ENCODE results near the gene GATC.

Gene GATC

DNA sequence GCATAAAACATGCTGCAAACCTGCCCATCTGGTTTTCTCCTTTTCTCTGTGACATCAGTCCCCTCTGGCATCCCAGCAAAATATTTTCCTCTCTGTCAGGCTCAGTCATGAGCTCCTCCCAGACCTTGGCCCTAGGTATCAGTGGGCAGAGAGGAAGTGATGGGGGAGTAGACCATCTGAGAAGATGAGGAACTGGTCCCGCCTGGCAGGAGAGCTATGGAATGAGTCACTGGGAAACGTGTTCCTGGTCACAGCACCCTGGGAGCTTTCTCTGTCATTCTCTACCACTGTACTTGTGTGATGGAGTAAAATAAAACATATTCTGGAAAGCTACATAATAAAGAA lies 28.3 kb downstream of the GATC start:
- DNase-seq (ENCODE audit: extremely low spot score): no peak
- ChIA-PET POLR2A (interaction anchor here (1.2 to 2.4 kb wide), 5 partner anchors 14 to 183 kb away, joined by 3 to 7 read pairs (median 4); partner anchors contain the start of gene RNU4-2), CTCF (interaction anchor here (0.5 to 1.1 kb wide), 4 partner anchors 15 to 1630 kb away, joined by 3 to 4 read pairs (median 4); partner anchors contain the start of gene SIRT4)
- no peak for TF ChIP-seq FOXA1 (IDR thresholded peaks at IDR 0.05)
- TF ChIP-seq ZNF384 (IDR thresholded peaks at IDR 0.05): no peak
- TF ChIP-seq L3MBTL2 (conservative IDR thresholded peaks at IDR 0.05): no peak
- no peak for TF ChIP-seq SP1 (IDR thresholded peaks at IDR 0.05)
- no peak for TF ChIP-seq FOXM1 (IDR thresholded peaks at IDR 0.05; ENCODE audit: borderline replicate concordance)
- no peak for TF ChIP-seq SUZ12 (IDR thresholded peaks at IDR 0.05)
- no peak for TF ChIP-seq HDGF (IDR thresholded peaks at IDR 0.05; ENCODE audit: borderline replicate concordance)
- TF ChIP-seq ELF4 (IDR thresholded peaks at IDR 0.05): no peak
- TF ChIP-seq FOXK2 (IDR thresholded peaks at IDR 0.05): no peak
- TF ChIP-seq BHLHE40 (IDR thresholded peaks at IDR 0.05; ENCODE audit: borderline replicate concordance): no peak
- TF ChIP-seq, protein P1, sequence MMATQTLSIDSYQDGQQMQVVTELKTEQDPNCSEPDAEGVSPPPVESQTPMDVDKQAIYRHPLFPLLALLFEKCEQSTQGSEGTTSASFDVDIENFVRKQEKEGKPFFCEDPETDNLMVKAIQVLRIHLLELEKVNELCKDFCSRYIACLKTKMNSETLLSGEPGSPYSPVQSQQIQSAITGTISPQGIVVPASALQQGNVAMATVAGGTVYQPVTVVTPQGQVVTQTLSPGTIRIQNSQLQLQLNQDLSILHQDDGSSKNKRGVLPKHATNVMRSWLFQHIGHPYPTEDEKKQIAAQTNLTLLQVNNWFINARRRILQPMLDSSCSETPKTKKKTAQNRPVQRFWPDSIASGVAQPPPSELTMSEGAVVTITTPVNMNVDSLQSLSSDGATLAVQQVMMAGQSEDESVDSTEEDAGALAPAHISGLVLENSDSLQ (IDR thresholded peaks at IDR 0.05): no peak
- TF ChIP-seq NFRKB (IDR thresholded peaks at IDR 0.05): no peak
- no peak for TF ChIP-seq ARNT (IDR thresholded peaks at IDR 0.05)
- no peak for TF ChIP-seq CTBP1 (IDR thresholded peaks at IDR 0.05; ENCODE audit: borderline replicate concordance)
- no peak for TF ChIP-seq LEF1 (IDR thresholded peaks at IDR 0.05; ENCODE audit: borderline replicate concordance)
- no peak for TF ChIP-seq TARDBP (IDR thresholded peaks at IDR 0.05)

DNA sequence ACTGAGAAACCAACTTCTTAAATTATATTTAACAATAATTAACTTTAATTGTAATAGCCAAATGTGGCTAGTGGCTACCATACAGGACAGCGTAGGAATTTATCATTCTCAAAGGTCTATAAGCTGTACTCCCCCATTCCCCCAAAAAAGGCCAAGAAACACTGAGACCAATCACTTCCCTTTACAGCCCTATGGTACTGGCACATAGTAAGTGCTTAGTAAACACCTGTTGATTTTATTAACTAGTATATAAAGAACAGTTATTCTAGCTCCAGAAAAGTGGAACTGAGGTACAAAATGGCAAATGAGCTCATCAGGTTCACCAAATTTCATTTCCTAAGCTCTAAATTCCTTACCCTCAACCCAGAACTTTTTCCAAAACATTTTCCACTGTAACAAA lies 29.4 kb downstream of the GATC start:
- no peak for TF ChIP-seq FOXA1 (IDR thresholded peaks at IDR 0.05)
- no peak for TF ChIP-seq ARNT (IDR thresholded peaks at IDR 0.05)
- TF ChIP-seq, protein P1 (IDR thresholded peaks at IDR 0.05): no peak
- no peak for TF ChIP-seq FOXK2 (IDR thresholded peaks at IDR 0.05)
- ChIA-PET CTCF (interaction anchor here (1.1 kb wide), 1 partner anchor 15 kb away, joined by 4 read pairs; no protein-coding TSS in a partner anchor), POLR2A (interaction anchor here (1.2 to 2.4 kb wide), 4 partner anchors 13 to 54 kb away, joined by 3 to 7 read pairs (median 4); partner anchors contain the start of gene COQ5)
- DNase-seq (ENCODE audit: extremely low spot score): no peak

DNA sequence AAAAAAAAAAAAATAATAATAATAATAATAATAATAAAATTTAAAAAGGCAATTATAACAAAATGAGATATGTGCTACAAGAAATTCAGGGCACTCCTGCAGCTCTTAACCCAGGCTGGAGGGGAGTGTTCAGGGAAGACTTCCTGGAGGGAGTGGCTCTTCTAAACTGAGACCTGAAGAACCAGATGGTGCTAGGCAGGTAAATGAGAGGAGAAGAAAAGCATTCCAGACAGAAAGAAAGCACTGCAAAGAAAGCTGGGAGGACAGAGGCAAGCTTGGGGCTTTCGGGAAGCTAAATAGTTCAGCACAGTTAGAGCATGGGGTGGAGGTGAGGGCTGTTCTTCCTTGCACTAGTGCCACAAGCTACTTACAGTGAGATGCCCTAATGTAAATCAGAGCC lies 33.2 kb downstream of the GATC start:
- no peak for DNase-seq (ENCODE audit: extremely low spot score)
- TF ChIP-seq SP1 (IDR thresholded peaks at IDR 0.05): no peak
- no peak for TF ChIP-seq ARNT (IDR thresholded peaks at IDR 0.05)
- TF ChIP-seq NFRKB (IDR thresholded peaks at IDR 0.05): no peak
- TF ChIP-seq CTBP1 (IDR thresholded peaks at IDR 0.05; ENCODE audit: borderline replicate concordance): no peak
- no peak for TF ChIP-seq ZNF384 (IDR thresholded peaks at IDR 0.05)
- TF ChIP-seq FOXM1 (IDR thresholded peaks at IDR 0.05; ENCODE audit: borderline replicate concordance): no peak
- no peak for TF ChIP-seq L3MBTL2 (conservative IDR thresholded peaks at IDR 0.05)
- no peak for TF ChIP-seq TARDBP (IDR thresholded peaks at IDR 0.05)
- TF ChIP-seq HDGF (IDR thresholded peaks at IDR 0.05; ENCODE audit: borderline replicate concordance): no peak
- TF ChIP-seq ELF4 (IDR thresholded peaks at IDR 0.05): no peak
- TF ChIP-seq FOXA1 (IDR thresholded peaks at IDR 0.05): no peak
- POLR2A ChIA-PET: interaction anchor here (1.4 kb wide), 1 partner anchor 10 kb away, joined by 3 read pairs; no protein-coding TSS in a partner anchor
- CTCF ChIA-PET: interaction anchor here (1.1 kb wide), 1 partner anchor 9 kb away, joined by 3 read pairs; no protein-coding TSS in a partner anchor

DNA sequence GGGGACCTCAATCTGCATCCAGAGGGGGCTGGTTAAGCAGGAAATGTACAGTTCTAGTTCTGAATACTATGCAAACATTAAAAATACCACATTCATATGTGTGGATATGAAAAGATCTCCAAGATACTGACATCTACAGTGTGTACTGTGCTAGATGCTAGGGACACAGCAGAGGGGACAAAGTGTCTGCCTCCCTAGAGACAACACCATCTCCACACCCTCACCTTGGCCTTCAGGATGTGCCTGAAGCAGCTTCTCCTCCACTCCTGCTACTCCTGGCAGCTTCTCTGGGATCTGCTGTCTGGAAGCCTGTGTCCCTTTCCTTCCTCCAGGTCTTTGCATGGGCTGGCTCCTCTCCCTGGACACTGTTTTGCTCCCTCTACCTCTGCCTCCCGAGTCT lies 34.0 kb downstream of the GATC start:
- POLR2A ChIA-PET: interaction anchor here (0.5 kb wide), 1 partner anchor 34 kb away, joined by 3 read pairs; no protein-coding TSS in a partner anchor
- no peak for DNase-seq (ENCODE audit: extremely low spot score)
- CTCF ChIA-PET: interaction anchor here (1.1 kb wide), 1 partner anchor 10 kb away, joined by 3 read pairs; no protein-coding TSS in a partner anchor
- no peak for TF ChIP-seq FOXA1 (IDR thresholded peaks at IDR 0.05)
- TF ChIP-seq, protein P1 (IDR thresholded peaks at IDR 0.05): no peak
- TF ChIP-seq CTBP1 (IDR thresholded peaks at IDR 0.05; ENCODE audit: borderline replicate concordance): no peak
- TF ChIP-seq NFRKB (IDR thresholded peaks at IDR 0.05): no peak
- TF ChIP-seq L3MBTL2 (conservative IDR thresholded peaks at IDR 0.05): no peak
- TF ChIP-seq FOXK2 (IDR thresholded peaks at IDR 0.05): no peak
- no peak for TF ChIP-seq BHLHE40 (IDR thresholded peaks at IDR 0.05; ENCODE audit: borderline replicate concordance)
- no peak for TF ChIP-seq HDGF (IDR thresholded peaks at IDR 0.05; ENCODE audit: borderline replicate concordance)
- TF ChIP-seq ELF4 (IDR thresholded peaks at IDR 0.05): no peak
- no peak for TF ChIP-seq ARNT (IDR thresholded peaks at IDR 0.05)
- no peak for TF ChIP-seq FOXM1 (IDR thresholded peaks at IDR 0.05; ENCODE audit: borderline replicate concordance)
- no peak for TF ChIP-seq TARDBP (IDR thresholded peaks at IDR 0.05)
- no peak for TF ChIP-seq ZNF384 (IDR thresholded peaks at IDR 0.05)
- no peak for TF ChIP-seq LEF1 (IDR thresholded peaks at IDR 0.05; ENCODE audit: borderline replicate concordance)
- no peak for TF ChIP-seq SUZ12 (IDR thresholded peaks at IDR 0.05)
- TF ChIP-seq SP1 (IDR thresholded peaks at IDR 0.05): no peak

DNA sequence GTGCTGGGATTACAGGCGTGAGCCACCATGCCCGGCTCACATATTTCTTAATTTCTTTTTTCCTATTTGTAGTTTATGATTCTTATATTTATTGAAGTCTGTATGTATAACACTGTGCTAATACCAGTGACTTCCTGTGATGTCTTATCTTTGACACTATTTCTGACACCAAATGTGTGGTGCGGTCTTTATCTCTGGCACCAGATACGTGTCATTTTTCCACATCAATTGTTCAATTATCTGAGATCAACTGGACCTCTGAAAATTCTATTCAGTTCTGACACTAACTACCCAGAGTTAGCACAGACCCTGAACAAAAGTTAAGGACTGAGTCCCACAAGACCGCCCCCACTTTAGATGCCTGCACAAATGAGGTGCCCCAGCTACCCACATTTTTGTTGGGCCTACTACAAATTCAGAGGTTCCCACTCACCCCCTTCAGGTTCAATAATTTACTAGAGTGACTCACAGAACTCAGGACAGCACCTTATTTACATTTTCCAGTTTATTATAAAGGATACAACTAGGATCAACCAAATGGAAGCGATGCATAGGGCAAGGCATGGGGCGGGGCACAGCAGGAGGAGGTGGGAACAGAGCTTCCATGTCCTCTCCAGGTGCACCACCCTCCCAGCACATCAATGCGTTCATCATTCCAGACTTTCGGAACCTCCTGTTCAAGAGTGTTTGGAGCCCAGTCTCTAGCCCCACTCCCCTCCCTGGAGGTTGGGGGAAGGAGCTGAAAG lies 35.0 kb downstream of the GATC start:
- ChIA-PET POLR2A (interaction anchor here (1.4 kb wide), 1 partner anchor 12 kb away, joined by 5 read pairs; the partner anchor contains the start of gene SRSF9), CTCF (no interaction called here)
- TF ChIP-seq TARDBP (IDR thresholded peaks at IDR 0.05): no peak
- no peak for TF ChIP-seq NFRKB (IDR thresholded peaks at IDR 0.05)
- no peak for TF ChIP-seq SP1 (IDR thresholded peaks at IDR 0.05)
- no peak for TF ChIP-seq ZNF384 (IDR thresholded peaks at IDR 0.05)
- no peak for TF ChIP-seq FOXK2 (IDR thresholded peaks at IDR 0.05)
- no peak for DNase-seq (ENCODE audit: extremely low spot score)

DNA sequence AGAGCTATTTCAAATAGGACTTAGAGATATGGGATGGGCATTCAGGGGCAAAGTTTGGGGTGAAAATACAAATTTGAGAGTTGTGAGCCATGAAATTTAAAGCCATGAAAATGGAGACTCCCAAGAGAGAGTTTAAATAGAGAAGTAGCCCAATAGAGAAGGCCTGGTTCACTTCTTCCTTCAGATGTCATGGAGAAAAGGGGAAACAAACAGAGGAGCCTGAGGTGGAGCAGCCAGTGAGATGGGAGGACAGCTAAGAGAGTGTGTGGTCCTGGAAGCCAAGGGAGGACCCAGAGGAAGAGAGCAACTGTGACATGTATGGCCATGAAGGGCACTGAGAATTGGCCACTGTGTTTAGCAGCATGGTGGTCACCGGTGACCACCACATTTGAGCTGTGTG lies 37.4 kb downstream of the GATC start:
- ChIA-PET POLR2A (interaction anchor here (0.6 kb wide), 1 partner anchor 27 kb away, joined by 3 read pairs; no protein-coding TSS in a partner anchor), CTCF (no interaction called here)
- DNase-seq (ENCODE audit: extremely low spot score): no peak
- TF ChIP-seq HDGF (IDR thresholded peaks at IDR 0.05; ENCODE audit: borderline replicate concordance) (no peak), SUZ12 (IDR thresholded peaks at IDR 0.05) (no peak), LEF1 (IDR thresholded peaks at IDR 0.05; ENCODE audit: borderline replicate concordance) (no peak), ARNT (IDR thresholded peaks at IDR 0.05) (no peak), FOXK2 (IDR thresholded peaks at IDR 0.05) (no peak), NFRKB (IDR thresholded peaks at IDR 0.05) (no peak), ZNF384 (IDR thresholded peaks at IDR 0.05) (no peak), SP1 (IDR thresholded peaks at IDR 0.05) (no peak), FOXA1 (IDR thresholded peaks at IDR 0.05) (no peak), FOXM1 (IDR thresholded peaks at IDR 0.05; ENCODE audit: borderline replicate concordance) (no peak), BHLHE40 (IDR thresholded peaks at IDR 0.05; ENCODE audit: borderline replicate concordance) (no peak), L3MBTL2 (conservative IDR thresholded peaks at IDR 0.05) (no peak), CTBP1 (IDR thresholded peaks at IDR 0.05; ENCODE audit: borderline replicate concordance) (no peak), ELF4 (IDR thresholded peaks at IDR 0.05) (no peak), TARDBP (IDR thresholded peaks at IDR 0.05) (no peak)
- TF ChIP-seq, protein P1 (IDR thresholded peaks at IDR 0.05): no peak
